Type B pancreatic cell (in vitro differentiated cells): ENCODE results near the gene MORC1. TPM values are rescaled to one million over a fixed set of nuclear protein-coding genes. Genes with fewer than 3 reads are reported as not detected.

Experiments used
- DNase-seq: peaks from one replicate; pipeline ENCODE4 v3.0.0; 2021; ENCODE audit warnings: mixed read lengths; ENCODE audit not compliant: unreplicated experiment; ENCODE audit errors: extremely low spot score
- H3K27ac Mint-ChIP-seq: 2 replicates; pipeline ENCODE4 v1.8.0; 2021; ENCODE audit warnings: mild to moderate bottlenecking, mixed read lengths
- H3K27me3 Mint-ChIP-seq: 2 replicates; pipeline ENCODE4 v1.8.0; 2021; ENCODE audit warnings: mixed read lengths
- H3K36me3 Mint-ChIP-seq: 2 replicates; pipeline ENCODE4 v1.8.0; 2021; ENCODE audit warnings: mixed read lengths
- H3K4me1 Mint-ChIP-seq: one replicate; pipeline ENCODE4 v1.8.0; 2021; ENCODE audit warnings: mixed read lengths; ENCODE audit not compliant: unreplicated experiment
- H3K4me3 Mint-ChIP-seq: 2 replicates; pipeline ENCODE4 v1.8.0; 2021; ENCODE audit warnings: mild to moderate bottlenecking, mixed read lengths
- H3K9me3 Mint-ChIP-seq: 2 replicates; pipeline ENCODE4 v1.8.0; 2021; ENCODE audit warnings: mixed read lengths
- total RNA-seq: library from RNA; stranded (reverse); gene quantifications from 2 replicates; pipeline ENCODE4 v1.2.1, GENCODE V29; 2021; ENCODE audit warnings: low replicate concordance
- TF ChIP-seq, protein P1 (sequence below): fragments of 200-600 bp; sonication (generic); conservative IDR thresholded peaks from 2 replicates; pipeline ENCODE4 v1.5.0; 2021; ENCODE audit warnings: antibody characterized with exemption, mild to moderate bottlenecking

MORC1 gene
- total RNA-seq, 1 donor from 2014 or later: not detected

DNA sequence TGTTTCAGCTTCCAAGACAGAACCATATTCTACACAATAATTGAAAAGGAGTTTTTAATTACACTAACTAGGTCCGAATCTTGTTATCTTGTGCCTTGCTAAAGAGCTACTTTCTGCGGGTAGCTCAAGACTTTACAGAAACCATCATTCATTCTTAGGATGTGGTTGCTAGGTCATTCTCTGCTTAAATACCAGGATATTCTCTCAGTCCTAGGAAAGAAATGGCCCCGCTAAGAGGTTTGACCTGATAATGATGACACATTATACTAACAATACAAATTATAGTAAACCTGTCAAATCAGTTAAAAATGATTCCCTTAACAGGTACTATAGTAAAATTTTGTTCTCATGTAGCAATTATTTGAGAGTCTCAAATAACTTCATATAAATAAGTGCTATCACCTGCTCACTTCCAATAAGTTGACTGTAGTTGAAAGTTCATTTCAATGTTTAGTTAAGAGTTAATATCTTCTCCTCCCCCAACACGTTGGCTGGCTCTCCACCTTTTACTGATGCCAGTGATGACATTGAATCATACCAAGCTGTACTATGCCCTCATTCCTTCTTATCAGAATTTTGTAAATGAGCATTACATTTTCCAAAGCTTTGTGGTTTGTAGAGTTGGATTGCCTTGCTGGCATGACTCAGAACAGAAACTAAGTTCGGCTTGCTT is 15.0 kb upstream of the MORC1 start:
- H3K4me3 Mint-ChIP-seq: no peak overlapping the region
- no peak overlapping the region for H3K27ac Mint-ChIP-seq
- no peak for DNase-seq
- H3K9me3 Mint-ChIP-seq: peaks cover 4% of the 10 kb centered on the region
- TF ChIP-seq, protein P1, sequence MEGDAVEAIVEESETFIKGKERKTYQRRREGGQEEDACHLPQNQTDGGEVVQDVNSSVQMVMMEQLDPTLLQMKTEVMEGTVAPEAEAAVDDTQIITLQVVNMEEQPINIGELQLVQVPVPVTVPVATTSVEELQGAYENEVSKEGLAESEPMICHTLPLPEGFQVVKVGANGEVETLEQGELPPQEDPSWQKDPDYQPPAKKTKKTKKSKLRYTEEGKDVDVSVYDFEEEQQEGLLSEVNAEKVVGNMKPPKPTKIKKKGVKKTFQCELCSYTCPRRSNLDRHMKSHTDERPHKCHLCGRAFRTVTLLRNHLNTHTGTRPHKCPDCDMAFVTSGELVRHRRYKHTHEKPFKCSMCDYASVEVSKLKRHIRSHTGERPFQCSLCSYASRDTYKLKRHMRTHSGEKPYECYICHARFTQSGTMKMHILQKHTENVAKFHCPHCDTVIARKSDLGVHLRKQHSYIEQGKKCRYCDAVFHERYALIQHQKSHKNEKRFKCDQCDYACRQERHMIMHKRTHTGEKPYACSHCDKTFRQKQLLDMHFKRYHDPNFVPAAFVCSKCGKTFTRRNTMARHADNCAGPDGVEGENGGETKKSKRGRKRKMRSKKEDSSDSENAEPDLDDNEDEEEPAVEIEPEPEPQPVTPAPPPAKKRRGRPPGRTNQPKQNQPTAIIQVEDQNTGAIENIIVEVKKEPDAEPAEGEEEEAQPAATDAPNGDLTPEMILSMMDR: no peak
- H3K36me3 Mint-ChIP-seq: peaks cover 3% of the 10 kb centered on the region
- no peaks in the 10 kb centered on the region for H3K27me3 Mint-ChIP-seq
- H3K4me1 Mint-ChIP-seq: peaks cover 5% of the 10 kb centered on the region

DNA sequence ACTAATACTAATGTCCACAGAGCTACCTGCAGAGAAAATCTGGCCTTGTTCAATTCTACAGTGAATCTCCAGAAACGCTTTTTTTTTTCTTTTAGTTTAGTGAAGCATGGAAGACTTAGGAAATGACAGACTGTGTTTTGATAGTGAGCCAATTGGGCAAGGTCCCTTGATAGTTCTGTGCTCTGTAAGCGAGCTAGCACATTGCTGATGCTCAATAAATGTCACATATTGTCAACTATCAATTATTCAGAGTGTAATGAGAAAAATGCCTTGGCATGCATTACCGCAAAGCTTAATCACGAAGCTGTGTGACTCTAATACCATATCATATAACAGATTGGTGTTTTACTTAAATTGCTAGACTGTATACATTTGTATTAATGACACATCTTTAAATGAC is 13.3 kb upstream of the MORC1 start:
- Mint-ChIP-seq H3K9me3 (peaks cover 4% of the 10 kb centered on the region), H3K4me3 (no peak overlapping the region), H3K36me3 (peaks cover 3% of the 10 kb centered on the region), H3K27ac (no peak overlapping the region), H3K27me3 (no peaks in the 10 kb centered on the region), H3K4me1 (peaks cover 7% of the 10 kb centered on the region)
- TF ChIP-seq, protein P1: no peak
- DNase-seq: no peak

- no peak overlapping the region for H3K4me3 Mint-ChIP-seq
- TF ChIP-seq, protein P1: no peak
- H3K27me3 Mint-ChIP-seq: peaks cover 1% of the 10 kb centered on the region
- DNase-seq: no peak
- peaks cover 17% of the 10 kb centered on the region for H3K4me1 Mint-ChIP-seq
- H3K9me3 Mint-ChIP-seq: peaks cover 8% of the 10 kb centered on the region
- H3K36me3 Mint-ChIP-seq: peaks cover 3% of the 10 kb centered on the region
- H3K27ac Mint-ChIP-seq: peak overlapping the region; percentile 31
Observed at GRCh38 chr3:109127553-109127952, 9.6 kb upstream of the MORC1 start.

DNA sequence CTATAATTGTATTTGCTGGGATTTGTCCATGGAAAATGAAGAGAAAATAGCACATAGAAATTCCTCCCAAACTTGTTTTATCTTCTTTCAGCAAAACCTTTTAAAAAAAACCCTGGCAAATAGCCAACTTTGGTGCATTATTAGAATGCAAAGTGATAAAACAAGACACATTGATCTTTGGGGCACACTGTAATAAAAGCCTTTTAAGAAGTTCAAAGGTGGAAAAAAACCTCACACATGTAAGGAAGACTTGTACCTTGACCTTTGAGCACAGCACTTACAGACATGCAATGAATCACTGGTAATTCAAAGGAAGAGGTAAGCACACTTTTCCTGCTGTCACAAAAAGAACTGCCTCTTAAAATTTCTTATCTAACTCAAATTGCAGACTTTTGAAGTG is 8.0 kb upstream of the MORC1 start:
- Mint-ChIP-seq H3K4me1 (peaks cover 14% of the 10 kb centered on the region), H3K4me3 (no peak overlapping the region), H3K27ac (peak overlapping the region; percentile 40), H3K36me3 (peaks cover 3% of the 10 kb centered on the region), H3K27me3 (peaks cover 4% of the 10 kb centered on the region), H3K9me3 (peaks cover 11% of the 10 kb centered on the region)
- no peak for DNase-seq
- TF ChIP-seq, protein P1: no peak

DNA sequence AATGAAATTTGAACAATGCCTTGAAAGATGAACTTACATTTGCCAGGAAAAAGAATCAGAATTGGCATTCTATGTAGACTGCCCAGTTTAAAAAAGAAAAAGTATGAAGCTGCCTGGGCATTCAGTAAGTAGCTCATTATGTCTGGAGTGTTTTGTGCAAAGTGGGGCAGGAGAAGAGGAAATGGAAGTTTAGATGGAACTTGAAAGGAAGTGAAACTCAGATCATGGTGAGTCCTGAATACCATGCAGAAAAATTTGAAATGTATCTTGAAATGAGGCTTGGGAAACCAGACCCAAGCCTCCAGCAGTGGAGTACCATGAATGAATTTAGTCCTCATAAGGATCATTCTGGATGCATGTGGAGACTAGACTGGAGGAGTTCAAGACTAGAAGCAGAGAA is 4.8 kb upstream of the MORC1 start:
- H3K4me3 Mint-ChIP-seq: no peak overlapping the region

More for the DNA sequence above, 4.8 kb upstream of the MORC1 start:
- Mint-ChIP-seq H3K27me3 (peaks cover 4% of the 10 kb centered on the region), H3K9me3 (peaks cover 7% of the 10 kb centered on the region), H3K36me3 (no peaks in the 10 kb centered on the region), H3K4me1 (peaks cover 12% of the 10 kb centered on the region), H3K27ac (no peak overlapping the region)
- no peak for DNase-seq
- TF ChIP-seq, protein P1: no peak
